ENCODE results near the gene FBXW5.

FBXW5 gene

DNA sequence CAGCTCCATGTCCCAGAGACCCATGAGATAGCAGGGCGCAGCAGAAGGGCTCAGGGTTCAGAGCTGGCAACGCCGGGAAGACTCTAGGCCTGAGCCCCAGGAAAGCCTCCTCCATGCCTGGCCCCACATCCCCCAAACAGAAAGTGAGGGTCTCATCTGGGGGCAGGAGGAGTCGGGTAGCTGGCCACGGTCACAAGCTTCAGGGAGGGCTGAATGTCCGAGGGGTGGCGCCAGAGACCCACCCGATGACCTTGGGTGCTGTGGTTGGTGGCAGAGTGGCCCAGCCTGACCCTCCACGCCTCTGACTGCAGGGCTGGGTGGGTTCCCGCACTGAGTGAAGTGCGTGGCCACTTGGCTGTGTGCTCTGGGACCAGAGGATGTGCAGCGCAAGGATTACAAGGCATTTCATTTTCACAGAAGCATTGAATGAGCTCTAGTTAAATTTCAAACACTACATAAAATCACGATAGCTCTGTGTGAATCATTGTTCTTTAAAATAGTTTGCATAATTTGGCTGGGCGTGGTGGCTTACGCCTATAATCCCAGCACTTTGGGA is 3.5 kb upstream of the FBXW5 start:
- peak; percentile 18 for DNase-seq

DNA sequence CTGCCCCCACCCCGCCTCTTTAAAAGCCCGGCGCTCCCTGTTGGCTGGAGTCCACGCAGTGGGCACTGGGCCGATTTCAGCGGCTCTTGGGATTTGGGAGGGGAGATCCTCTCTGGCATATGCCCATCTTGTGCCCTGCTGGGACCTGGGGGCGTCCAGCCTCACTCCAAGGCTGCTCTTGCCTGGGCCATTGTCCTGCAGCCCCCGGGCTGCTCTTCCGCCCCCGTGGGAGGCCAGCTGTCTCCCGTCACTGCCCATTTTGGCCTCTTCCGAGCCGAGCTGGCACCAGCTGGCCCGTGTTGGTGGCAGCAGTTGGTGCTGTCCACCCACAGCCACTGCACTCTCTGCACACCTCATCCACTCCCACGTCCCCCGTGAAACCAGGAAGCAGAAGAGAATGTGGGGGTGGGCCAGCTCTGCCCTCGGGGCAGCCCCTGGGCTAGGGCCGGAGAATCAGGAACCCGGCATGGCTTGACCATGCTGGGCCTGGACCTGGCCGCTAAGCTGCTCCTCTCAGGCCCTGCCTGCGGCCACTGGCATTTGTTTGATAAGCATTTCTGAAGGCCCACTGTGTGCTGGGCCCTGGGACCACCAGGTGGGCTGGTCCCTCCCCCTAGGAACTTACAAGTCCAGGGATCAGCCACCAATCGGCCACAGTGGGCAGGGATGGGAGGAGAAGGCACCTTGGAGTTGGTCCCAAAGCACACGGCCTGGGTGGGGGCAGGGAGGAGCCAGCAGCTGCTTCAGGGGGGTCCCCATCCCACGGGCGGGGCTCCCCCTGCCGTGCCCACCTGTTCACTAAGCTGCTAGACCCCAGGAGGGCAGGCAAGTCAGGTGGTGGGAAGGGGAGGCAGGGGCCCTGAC is 2.7 kb upstream of the FBXW5 start:
- DNase-seq, result no peak

DNA sequence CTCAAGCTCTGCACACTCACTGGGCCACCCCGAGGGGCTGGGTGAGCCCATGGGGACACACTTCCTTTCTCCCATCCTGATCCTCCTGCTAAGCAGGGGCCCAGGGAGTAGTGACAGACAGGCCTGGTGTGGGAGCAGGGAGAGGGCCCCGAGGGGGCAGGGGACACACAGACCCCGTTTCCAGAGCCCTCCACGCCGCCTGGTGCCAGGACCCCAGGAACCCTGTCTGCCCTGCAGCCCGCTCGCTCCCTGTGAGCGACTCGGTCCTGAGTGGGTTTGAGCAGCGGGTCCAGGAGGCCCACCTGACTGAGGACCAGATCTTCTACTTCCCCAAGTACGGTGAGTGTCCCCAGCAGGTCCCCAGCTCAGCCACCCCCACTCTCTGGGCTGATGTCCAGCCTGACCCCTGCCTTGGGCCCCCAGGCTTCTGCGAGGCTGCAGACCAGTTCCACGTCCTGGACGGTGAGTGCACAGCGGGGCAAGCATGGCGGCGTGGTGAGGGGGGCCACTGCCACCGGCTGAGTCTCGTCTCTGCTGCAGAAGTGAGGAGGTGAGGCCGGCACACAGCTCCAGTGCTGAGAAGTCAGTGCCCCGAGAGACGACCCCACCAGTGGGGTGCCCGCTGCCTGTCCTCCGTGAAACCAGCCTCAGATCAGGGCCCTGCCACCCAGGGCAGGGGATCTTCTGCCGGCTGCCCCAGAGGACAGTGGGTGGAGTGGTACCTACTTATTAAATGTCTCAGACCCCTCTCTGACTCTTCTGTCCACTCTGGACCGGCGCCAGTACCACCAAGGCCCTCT is 1.9 kb upstream of the FBXW5 start:
- DNase-seq, result no peak

DNA sequence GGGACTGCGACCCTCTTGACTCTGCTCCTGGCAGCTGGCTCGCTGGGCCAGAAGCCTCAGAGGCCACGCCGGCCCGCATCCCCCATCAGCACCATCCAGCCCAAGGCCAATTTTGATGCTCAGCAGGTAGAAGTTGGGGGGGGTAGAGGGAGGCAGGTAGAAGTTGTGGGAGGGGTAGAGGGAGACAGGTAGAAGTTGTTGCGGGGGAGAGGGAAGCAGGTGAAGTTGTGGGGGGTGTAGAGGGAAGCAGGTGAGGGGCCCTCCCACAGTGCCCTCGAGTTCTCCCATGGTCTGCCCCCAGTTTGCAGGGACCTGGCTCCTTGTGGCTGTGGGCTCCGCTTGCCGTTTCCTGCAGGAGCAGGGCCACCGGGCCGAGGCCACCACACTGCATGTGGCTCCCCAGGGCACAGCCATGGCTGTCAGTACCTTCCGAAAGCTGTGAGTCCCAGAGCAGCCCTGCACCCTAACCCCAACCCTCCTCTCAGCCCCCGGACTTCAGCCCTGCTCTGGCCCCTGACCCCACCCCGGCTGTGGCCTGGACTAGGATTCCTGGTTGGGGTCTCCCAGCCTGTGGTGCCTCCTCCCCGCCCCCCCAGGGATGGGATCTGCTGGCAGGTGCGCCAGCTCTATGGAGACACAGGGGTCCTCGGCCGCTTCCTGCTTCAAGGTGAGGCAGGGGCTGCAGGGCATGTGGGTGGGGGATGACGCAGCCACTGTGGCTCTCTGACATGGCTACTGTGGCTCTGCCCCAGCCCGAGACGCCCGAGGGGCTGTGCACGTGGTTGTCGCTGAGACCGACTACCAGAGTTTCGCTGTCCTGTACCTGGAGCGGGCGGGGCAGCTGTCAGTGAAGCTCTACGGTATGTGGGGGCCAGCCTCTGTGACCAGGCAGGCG is 1.0 kb upstream of the FBXW5 start:
- DNase-seq, result no peak

DNA sequence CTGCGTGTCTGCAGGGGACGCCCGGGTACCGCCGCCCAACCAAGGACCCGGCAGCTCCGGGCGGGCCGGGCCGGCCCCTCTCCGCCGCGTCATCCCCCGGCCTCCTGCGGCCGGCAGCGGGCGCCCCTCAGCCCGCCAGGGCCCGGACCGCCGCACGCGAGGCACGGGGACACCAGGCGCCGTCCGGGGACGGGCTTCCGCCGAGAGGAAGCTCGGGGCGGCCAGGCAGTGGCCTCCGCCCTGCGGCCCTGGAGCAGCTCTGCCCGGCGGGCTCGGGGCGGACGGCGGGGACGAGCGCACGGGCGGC is 373 bp downstream of the FBXW5 start:
- no peak for DNase-seq

DNA sequence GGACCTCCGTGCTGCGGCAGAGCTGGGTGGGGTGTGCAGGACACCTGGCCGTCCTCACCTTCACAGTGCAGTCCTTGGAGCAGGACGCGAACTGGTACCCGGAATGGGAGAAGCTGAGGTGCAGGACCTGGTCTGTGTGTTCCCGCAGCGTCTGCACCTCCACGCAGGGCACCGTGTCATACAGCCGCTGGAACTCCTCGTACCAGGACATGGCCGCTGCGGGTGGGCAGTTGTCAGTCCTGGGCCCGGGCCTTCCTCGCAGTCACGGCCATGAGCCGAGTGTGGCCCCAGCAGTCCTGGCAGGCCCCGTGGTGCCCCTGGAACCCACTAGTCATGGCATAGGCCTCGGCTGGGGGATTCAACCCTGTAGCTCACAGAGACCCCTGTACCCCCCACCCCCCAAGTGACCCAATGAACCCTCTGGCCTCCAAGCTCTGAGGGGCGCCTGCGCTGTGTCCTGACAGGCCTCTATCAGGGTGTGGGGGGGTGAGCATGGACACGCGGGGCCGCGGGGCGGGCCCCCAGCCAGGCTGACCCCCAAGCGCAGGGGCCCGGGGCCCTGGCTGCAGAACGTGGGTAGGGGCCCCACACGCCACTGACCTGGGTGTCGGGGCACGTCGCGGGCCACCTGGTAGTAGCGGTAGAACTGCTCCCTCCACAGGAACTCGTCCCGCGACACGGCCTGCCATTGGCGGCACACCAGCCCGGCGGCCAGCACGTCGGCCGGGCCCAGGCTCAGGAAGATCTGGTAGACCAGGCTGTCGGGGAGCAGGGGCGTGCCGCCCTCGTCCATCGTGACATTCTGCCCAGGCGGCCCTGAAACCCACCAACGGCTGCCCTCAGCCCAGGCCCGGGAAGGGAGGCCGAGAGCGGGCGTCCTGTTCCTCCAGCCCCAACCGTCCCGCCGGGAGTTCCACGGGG is 987 bp downstream of the FBXW5 start:
- DNase-seq, result peak; percentile 37

DNA sequence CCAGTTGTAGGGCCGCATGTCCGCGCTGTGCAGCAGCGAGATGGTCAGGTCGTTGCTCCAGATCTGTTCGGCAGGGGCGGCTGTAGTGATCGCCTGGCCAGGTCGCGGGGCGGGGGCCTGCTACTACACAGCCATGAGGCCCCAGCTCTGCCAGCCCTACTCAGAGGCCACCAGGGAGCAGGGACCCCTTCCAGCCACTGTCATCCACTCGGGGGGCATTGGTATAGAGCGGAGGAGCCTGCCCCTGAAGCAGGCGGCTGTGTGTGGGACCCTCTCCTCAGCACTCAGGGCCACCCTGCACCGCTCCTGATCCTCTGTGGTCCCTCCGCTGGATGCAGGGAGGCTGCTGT is 1.7 kb downstream of the FBXW5 start:
- no peak for DNase-seq

DNA sequence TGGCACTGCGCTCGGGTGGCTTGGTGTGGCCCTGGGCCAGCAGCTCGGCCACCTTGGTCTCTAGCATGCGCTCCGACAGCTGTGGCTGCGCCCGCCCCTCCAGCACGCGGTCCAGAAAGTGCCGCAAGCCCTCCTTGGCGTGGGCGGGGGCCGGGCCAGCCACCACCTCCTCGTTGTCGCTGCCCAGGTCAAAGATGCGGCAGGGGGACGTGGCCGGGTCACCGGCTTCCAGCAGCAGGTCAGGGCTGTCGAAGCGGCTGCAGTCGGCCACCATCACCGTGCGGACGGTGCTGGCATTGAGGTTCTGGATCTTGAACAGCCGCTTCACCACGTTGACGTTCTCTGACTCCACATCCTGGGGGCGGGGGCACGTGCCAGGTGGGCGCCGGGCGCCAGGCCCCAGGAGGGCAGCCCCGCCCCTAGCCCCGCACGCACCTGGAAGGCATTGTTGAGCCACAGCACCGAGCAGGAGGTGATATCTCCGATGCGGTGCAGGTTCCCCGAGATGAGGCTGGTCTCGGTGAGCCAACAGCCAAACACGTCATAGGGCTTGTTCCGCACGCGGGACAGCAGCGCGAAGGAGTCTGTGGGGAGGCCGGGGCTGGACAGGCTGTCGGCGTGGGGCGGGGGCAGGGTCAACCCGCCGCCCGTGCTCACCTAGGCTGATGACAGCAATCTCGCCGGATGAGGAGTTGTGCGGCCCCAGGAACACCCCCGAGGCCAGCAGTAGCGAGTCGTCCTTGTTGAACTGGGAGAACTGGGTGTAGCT is 2.2 kb downstream of the FBXW5 start:
- DNase-seq, result no peak

DNA sequence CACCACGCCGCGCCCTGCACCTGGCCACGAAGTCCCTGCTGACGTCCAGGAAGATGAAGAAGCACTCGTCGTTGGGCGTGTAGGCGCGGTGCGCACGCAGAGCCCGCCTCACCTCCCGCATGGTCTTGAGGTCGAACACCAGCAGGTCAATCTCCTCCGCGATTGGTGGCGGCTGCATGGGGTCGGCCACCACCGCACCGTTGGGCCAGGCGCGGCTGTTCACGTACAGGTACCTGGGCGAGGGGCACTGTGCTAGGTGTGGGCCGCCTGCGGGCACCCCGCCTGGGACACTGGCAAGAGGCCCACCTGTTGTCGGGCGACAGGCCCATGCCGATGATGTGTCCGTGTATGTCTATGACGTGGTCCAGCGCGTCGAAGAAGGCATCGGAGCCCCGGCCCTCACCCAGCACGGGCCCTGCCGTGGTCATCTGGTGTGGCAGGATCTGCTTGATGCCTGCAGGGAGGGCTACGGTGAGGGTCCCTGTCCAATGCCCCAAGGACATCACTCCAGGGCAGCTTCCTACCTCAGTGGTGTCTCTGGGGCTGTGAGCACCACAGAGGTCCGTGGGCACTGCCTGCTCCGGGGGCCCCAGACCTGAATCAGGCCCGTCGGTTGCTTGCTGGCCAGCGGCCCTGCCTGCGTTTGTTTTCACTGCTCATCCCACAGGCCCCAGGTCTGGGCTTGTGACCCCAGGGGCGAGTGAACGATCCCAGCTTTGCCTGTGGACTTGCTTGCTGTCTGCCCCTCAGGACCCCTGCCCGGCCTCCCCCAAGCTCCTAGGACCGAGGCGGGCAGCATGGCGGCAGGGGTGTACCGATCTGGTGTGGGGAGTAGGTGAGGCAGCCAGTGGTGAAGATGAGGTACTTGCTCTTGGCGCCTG is 3.1 kb downstream of the FBXW5 start:
- no peak for DNase-seq

DNA sequence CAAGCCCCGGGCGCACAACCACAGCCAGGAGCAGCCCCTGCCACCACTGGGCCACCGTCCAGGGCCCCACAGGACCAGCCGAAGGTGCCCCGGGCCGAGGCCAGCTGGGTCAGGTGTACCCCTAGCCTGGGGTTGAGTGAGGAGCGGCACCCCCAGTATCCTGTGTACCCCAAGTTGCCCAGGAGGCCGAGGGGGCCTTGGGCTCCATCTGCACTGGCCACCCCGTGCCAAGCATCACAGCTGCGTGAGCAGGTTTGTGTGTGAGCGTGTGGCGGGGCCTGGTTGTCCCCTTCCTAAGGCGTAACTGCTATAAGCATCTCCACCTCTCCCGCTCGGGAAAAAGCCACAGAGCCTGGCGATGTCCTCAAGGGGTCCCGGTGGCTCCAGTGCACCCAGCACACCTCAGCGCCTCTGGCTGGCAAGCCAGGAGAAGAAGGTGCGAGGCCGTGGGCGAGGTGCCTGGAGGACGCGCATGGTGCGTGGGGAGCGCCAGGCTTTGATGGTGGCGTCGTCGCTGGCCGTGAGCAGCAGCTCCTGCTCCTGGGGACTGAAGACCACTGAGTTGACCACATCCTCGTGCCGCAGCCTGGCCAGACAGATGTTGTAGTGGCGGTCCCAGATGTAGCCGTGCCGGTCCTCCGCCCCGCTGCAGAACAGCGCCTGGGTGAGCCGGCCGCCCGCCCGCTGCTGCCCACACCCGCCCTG is 3.9 kb downstream of the FBXW5 start:
- DNase-seq, result no peak

DNA sequence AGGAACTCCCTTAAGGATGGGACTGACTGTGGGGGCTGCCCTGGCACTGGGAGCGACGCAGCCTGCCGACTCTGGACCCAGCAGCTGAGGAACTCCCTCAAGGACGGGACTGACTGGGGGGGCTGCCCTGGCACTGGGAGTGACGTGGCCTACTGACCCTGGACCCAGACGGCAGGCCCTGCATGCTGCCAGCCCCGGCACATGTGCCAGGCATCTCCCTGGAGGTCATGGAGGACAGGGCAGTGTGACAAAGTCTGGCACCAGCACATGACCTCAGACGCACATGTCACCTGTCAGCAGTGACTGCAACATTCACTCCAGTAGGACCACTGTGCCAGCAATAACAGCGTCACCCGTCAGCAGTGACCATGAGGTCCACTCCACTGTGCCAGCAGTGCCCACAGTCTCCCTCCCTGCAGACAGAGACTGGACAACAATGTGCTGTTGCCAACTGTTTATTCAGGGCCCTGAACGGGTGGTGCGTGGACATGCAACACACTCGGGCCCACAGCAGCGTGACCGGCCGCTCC is 4.5 kb downstream of the FBXW5 start:
- DNase-seq, result no peak

DNA sequence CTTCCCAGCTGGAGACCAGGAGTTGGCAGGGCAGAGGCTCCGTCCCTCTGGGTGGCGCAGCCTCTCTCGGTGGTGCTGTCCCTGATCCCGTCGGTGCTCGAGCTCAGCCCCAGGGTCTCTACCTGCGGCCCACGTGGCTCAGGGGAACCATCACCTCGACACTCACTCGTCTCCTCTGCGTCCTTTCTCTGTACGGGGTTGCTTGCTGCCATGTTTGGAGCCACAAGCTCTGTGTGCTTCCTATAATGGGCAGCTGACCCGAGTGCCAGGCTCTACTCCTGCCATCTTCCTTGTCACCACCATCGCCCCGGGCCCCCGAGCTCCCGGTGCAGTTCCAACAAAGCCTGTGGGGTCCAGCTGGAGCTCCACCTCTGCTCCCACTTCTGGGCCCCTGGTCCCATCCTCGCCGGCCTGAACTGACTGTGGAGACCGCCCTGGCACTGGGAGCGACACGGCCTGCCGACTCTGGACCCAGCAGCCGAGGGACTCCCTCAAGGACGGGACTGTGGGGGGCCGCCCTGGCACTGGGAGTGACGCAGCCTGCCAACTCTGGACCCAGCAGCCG is 5.0 kb downstream of the FBXW5 start:
- no peak for DNase-seq

DNA sequence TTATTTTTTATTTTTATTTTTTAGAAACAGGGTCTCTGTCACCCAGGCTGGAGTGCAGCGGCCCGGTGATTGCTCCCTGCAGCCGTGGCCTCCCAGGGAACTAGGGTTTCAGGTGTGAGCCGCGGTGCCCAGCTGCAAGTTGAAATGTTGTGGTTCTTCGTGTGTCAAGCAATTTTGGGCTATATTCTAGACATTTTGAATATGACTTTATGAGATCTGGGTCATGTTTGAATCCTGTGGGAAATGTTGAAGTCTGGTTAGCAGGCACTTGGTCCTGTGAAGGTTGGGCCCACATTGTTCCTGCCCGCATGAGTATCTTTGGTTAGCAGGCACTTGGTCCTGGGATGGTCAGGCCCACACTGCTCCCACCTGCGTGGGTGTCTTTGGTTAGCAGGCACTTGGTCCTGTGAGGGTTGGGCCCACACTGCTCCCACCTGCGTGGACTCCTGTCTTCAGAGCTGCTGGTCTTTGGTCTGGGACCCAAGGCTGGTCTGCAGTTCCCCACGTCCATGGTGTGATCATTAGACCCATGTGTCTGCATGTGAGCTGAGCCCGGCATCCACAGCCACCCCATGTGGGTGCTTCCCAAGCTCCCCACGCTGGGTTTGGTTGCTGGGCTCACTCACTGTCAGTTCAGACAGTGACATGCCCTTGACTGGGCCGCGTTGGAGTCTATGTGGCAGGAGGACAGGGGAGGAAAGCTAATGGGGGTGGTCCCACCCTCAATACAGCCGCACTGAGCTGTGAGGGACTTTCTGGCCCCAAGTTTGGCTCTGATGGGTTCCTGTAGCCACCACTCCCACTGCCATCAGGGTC is 7.1 kb downstream of the FBXW5 start:
- DNase-seq, result no peak

DNA sequence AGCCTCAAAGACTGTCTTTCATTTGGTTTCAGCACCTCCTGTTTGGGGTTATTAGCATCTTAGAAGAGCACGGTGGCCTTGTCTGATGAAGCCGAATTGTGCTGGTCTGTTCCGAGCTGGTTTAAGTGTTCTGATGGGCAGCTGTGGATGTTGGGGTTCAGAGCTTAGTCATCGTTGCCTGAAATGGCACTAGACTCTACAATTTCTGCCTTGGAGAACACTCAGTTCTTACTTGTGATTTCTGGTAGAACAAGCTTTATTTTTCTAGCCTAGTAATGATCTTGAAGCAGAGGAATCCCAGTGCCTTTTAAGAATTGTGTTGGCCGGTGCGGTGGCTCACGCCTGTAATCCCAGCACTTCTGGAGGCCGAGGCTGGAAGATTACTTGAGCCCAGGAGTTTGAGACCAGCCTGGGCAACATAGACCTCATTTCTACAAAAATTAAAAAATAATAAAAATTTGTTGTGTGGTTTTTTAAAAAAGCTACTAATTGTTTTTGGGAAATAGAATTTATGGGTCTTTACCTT is 7.8 kb downstream of the FBXW5 start:
- DNase-seq, result no peak

DNA sequence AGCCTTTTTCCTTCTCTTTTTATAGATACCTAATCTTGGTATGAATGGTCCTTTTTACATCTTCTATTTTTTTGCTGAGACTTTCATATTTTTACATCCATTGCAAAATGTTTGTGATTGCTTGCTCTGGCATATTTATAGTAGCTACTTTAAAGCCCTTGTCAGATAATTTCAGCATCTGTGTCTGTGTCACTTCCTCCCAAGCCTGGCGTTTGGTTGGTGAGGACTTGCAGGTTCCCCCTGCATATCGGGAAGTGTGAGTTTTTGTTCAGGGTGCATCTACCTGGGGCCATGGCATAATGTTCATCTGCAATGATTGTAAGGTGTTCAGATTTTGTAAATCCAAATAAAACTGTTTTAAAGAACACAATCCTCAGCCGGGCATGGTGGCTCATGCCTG is 8.9 kb downstream of the FBXW5 start:
- no peak for DNase-seq

DNA sequence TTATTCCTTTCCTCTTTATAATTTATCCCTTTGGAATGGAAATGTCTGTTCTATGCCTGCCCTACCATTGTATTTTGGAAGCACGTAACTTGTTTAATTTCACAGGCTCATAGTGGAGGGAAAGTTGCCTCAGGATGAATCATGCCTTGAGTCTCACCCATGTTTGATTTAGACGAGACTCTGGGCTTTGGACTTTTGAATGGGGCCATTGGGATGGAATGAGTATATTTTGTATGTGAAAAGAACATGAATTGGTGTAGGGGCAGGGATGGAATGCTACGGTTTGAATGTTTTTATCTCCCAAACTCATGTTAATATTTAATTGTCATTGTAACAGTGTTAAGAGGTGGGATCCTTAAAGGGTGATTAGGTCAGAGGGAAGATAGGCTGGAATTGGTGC is 10.3 kb downstream of the FBXW5 start:
- DNase-seq, result no peak

DNA sequence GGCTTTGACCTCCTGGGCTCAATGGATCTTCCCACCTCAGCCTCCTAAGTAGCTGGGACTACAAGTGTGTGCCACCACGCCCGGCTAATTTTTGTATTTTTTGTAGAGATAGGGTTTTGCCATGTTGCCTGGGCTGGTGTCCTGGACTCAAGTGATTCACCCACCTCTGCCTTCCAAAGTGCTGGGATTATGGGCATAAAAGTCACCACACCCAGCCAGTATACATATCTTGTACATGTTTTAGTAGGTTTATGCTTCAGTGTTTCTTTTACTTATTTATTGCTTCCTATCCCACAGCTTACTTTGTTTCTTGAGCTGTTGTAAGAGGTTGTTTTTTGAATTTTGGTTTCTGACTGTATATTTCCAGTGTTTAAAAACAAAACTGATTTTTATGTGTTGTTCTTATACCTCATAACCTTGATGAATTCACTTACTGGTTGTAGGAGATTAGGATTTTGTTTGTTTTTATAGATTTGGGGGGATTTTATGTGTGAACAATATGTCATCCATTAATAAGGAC is 12.9 kb downstream of the FBXW5 start:
- DNase-seq, result no peak

DNA sequence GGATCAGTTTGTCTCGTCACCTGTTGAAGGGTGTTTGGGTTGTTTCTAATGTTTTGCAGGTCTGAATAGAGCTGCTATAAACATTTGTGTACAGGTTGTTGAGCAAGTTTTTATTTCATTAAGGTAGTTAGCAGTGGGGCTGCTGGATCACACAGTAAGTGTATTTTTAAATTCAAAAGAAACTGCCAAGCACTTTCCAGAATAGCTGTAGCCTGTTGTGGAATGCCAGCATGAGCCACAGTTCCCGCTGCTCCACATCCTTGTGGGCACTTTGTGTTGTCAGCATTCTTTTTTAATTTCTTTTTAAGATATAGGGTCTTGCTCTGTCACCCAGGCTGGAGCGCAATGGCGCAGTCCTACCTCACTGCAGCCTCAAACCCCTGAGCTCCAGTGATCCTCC is 14.5 kb downstream of the FBXW5 start:
- no peak for DNase-seq

Measured in activated CD4-positive, alpha-beta T cell treated with anti-CD3 and anti-CD28 coated beads, Interleukin-2, amount 50 U/mL, for 16 hours (primary cell).